COR-L47 (cell line): ENCODE measurements around the gene KRT28.

Experiments used
- DNase-seq: peaks from one replicate; lab custom pipeline; 2025; lab: John Stamatoyannopoulos, UW

KRT28 gene

DNA sequence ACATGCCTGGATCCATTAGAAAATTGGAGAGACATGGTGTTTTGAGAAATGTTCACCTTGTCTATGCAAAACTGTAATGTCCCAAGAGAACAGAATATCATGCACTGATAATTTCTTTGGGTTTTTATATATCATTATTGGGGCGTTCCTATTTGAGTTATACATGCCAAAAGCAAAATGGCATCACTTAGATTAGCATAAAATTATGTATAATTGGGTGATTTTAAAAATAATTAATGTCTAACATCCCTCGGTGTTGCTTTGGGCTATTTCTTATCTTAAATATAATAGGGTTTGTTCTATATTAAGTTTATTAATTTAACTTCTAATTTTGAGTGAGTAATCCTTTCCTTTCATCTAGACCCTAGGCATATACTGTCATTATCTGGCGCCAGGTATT is at the start of gene KRT28:
KRT28 (minus strand) TSS at position 101 of the 400 bp plus-strand sequence; CDS start at position 35, 66 bp downstream.
- DNase-seq = no peak

GRCh38 chr17:40848583-40849235 is 49.0 kb upstream of the KRT28 start:
- DNase-seq = no peak

DNA sequence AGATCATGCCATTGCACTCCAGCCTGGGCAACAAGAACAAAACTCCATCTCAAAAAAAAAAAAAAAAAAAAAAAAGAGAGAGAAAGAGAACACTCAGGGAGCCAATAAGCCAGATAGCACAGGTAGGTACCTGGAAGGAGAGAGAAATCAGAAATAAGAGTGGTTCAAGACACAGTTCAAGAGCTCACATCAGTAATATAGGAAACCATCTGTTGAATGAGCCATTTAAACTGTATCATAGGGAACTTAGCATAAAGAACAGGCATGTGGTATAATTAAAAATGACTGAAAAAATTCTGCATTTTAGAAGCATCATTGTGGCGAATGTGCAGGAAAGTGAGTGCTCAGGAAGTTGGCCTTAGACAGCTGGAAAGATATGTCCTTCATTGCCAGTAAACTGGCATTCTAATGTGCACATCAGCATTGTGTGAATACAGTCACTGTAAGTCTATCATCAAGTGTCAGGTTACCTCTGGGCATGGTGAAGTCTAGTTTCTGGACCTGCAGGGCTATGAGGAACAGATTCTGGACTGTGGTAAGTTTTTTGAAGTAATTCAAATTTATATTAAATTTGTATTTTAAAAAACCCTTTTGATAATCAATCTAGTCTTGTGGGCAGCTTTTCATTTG is 46.9 kb upstream of the KRT28 start:
- DNase-seq = no peak

DNA sequence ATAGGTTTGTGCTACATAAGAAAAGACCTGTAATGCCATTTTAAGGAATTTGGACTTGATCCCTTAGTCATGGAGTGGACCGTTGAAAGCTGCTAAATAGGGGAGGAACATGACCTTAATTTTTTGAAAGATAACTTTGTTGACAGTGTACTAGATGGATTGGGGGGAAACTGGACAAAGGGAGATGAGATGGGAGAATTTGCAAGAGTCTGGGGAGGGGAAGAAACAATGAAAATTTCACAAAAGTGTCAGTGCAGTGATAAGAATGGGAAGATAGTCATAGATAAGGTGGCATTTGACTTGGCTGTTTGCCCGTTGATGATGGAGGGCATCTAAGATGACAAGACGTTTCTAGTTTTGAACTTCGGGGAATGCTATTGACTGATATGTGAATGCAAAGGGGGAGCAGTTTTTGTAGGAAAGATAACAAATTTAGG is 44.9 kb upstream of the KRT28 start:
- DNase-seq = no peak

DNA sequence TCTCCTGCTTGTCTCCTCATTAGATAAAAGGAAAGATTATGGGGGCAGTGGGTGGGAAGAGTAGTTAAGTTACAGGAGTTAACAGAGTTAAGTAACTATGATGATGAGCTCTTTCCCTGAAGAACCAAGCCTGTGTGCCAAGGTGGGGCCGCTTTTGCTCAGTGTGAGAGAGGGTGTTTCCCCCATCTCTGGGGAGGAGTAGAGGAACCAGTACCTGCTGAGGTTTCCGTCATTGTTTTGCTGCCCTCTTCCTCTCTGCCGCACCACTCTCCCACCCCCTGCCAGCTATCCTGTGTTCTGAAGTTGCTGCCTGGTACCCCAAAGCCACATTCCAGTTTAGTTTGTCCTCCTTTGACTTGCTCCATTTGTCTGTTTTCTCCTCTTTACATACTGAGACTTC is 43.5 kb upstream of the KRT28 start:
- DNase-seq = no peak

GRCh38 chr17:40841246-40841645 is 41.5 kb upstream of the KRT28 start:
- DNase-seq = no peak

DNA sequence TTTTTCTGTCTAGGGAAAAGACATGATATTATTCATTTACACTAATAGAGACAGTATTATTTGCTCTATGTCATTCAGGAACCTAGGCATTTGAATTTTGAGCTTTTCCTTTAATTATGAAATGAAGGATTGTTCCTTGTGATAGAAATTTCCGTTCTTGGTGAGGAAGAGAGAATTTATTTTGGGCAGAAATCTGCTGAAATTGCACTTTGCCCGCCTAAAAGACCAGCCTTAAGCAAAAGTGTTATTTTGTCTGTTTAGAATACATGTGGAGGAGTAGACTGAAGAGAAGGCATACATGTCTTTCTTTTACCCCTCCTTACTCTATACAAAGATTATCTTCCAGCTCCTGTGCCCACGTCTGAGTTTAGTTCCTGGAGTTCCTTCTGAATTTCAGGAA is 39.4 kb upstream of the KRT28 start:
- DNase-seq = no peak

DNA sequence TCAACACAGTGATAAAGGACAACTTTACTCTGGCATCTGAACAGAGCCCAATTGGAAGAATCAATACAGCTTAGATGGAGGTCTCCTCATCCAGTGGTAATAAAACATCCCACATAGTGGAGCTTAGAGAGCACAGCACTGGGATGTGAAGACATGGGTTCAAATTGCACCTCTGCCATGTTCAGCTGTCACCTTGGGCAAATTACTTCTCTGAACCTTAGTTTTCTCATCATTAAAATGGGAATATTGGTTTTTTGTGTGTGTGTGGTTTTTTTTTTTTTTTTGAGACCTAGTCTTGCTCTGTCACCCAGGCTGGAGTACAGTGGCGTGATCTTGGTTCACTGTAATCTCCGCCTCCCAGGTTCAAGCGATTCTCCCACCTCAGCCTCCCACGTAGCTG is 36.3 kb upstream of the KRT28 start:
- no peak for DNase-seq

DNA sequence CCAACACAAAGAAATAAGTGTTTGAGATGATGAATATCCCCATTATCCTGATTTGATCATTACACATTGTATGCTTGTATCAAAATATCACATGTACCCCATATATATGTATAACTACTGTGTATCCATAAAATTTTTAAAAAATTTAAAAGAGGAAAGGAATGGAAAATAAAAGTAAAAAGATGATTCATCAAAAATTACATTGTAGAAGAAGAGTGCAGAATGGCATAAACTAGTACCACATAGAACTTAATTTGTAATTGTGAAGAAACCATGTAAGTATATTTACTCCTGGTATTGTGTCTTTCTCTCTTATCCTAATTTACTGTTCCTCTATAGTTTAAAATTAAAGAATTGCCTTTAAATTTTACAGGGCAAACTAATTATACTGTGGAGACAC is 34.1 kb upstream of the KRT28 start:
- DNase-seq = no peak

- DNase-seq = no peak
Observed at GRCh38 chr17:40832840-40833239, 33.1 kb upstream of the KRT28 start.

- DNase-seq = no peak
Observed at GRCh38 chr17:40830085-40830776, 30.5 kb upstream of the KRT28 start.

- DNase-seq = no peak
Observed at GRCh38 chr17:40828454-40829044, 28.8 kb upstream of the KRT28 start.

- DNase-seq = no peak
Observed at GRCh38 chr17:40827746-40828453, 28.1 kb upstream of the KRT28 start.

DNA sequence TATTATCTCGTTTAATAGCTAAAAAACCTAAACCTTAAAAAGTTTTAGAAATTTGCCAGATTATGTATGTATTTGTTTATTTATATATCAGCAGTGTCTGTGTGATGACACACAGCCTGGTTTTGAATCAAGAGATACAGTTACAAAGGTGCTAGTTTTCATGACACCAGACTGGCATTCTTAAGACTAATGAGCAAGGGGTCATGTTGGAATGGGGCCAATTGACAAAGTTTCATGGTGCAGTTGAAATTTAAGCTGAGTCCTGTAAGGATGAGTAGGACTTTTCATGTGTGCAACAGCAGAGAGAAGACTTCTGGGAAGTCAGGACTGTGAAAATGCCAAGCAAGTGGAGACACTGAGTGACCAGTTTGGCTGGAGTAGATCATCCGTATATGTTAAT is 25.8 kb upstream of the KRT28 start:
- DNase-seq = no peak

DNA sequence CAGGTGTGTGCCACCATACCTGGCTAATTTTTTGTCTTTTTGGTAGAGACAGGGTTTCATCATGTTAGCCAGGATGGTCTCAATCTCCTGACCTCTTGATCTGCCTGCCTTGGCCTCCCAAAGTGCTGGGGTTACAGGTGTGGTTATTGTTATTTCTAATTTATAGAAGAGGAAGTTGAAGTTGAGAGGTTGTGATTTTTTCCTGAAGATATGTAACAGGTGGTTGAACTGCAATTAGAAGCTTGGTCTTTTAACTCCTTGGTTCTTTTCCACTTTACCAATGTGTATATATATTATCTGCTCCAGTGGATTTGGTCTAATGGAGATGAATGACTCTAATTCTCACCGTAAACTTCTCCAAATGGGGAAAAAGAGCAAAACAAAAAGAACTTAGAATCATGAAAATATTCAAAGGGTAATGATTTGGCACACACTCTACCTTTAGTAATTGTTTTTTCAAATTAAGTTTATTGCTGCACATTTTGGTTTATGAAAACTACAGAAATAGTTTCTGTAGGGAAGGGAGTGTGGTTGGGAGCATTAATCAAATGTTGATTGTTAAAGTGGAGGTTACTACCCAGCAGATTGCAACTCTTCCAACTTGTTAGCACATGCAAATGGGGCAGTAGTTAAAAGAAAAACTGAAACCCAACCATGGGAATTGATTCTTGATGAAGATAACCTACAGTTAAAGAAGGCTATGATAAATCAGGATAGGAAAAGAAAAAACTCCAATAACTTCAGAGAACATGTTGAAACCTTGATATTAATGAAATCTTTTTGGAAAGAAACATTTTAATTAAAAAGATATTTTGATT is 24.5 kb upstream of the KRT28 start:
- no peak for DNase-seq

DNA sequence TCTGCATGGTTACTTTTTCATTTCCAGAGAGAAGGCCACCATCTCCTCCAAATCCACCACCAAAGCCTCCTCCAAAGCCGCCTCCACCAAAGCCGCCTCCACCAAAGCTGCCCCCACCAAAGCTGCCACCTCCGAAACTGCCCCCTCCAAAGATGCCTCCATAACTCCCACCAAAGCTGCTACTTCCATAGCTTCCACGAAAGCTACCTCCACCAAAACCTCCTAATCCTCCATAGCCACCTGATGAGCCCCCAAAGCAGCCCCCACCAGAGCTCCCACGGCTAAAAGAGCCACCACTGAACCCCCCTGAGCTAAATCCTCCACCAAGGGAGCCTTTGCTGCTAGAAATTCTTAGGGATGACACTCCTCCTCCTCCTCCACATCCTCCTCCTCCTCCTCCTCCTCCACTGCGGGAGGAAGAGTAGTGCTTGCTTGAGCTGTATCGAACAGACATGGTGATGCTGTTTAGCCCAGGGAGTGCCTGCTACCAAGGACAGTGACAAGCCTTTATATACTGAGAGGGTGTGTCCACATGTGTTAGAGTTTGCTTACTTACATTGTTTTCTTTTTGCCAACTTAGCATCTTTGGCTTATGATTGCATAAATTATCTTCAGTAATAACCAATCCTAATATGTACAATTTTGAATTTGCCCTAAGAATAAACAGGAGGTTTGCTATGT is 22.5 kb upstream of the KRT28 start, which contains the start of gene KRT10:
KRT10 (minus strand) TSS at position 483 of the 681 bp plus-strand sequence; CDS start at position 454, 29 bp downstream.
- DNase-seq = no peak

GRCh38 chr17:40821536-40821935 is 21.8 kb upstream of the KRT28 start:
- no peak for DNase-seq

- no peak for DNase-seq
Observed at GRCh38 chr17:40820228-40820838, 20.6 kb upstream of the KRT28 start.

- no peak for DNase-seq
Observed at GRCh38 chr17:40819528-40820125, 19.9 kb upstream of the KRT28 start.
